Suppressor macrophage treated with lipopolysaccharide for 4 hours (primary cell): Measurements from ENCODE around the gene CSMD2.

Experiments
- DNase-seq: peaks from one replicate; pipeline ENCODE4 v3.0.0-alpha.2; 2020

Gene CSMD2

DNA sequence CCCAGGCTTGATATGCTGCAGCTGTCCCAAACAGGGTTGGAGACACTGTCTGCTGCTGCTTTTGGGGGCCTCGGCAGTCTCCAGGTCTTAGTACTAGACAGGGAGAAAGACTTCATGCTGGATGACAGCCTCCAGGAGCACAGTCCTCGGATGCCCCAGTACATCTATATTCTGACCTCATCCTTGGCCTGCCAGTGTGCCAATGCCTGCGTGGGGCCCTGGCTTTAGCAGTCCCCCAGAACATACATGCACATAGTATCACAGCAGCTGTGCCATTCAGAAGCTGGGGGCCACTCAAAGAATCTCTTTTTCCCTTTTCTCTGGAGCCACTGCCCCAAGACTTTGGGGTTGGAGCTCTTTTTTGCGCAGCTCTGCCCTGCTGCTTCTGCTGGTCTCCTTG is 697.0 kb downstream of the CSMD2 start:
- no peak for DNase-seq

DNA sequence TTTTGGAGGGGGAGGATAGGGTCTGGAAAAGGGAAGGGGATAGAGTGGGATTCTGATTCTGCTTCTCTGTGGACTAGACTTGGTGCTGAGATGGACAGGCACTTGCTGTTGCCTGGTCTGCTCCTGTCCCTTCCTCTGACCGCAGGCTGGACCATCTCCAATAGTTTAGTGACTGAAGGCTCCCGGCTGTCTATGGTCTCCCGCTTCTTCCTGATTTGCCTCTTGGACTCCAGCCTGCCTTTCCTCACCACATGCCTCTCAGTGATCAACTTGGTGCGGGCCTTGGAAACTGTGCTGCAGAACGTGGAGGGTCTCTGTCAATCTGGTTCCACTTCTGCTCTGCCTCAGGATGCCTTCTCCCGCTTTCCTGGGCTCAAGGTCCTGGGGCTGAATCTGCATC is 698.9 kb downstream of the CSMD2 start:
- DNase-seq, result no peak

DNA sequence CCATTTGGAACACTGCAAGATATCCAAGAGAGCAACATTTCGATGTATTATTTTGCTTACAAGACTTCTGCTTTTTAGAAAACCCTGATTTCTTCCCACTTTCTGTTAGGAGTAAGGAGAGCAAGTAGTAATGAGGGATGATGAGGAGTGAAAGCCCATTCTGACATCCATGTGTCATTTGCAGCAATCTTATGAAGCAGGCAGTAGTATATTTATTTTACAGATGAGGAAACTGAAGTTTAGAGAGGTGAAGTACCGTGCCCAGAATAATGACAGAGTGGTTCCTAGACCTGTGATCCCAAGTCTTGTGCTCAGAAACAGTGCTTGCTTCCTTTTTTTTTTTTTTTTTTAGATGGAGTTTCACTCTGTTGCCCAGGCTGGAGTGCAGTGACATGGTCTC is 699.7 kb downstream of the CSMD2 start:
- peak; percentile 63 for DNase-seq

DNA sequence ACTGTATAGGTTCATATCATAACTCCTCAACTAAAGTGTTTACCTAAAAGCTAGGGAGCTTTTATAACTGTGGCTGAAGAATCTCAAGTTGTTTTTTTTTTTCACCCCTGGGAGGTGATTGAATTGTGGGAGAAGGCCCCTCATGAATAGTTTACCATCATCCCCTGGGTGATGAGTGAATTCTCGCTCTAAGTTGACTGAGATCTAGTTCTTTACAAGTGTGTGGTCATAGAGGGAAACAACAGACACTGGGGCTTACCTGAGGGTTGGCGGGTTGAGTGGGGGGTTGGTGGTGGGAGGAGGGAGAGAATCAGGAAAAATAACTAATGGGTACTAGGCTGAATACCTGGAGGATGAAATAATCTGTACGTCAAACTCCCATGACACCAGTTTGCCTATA is 700.5 kb downstream of the CSMD2 start:
- no peak for DNase-seq
